Upper lobe of left lung (tissue), 4 donors: ENCODE measurements around the gene SCAMP3.

Experiments
- EP300 ChIP-seq, 4 donors: sonication (generic); formaldehyde crosslinking; IDR thresholded peaks; one replicate each; pipeline ENCODE4 v1.5.1; 2017; ENCODE audit warnings: antibody characterized with exemption in 4 of 4, control low read depth in 2 of 4
- POLR2A ChIP-seq, 4 donors: fragments of 450-650 bp; IDR thresholded peaks; one replicate each; pipeline ENCODE4 v1.5.1; 2016 to 2017; ENCODE audit warnings: antibody characterized with exemption in 4 of 4, mild to moderate bottlenecking in 2 of 4
- POLR2AphosphoS5 ChIP-seq, 2 donors: sonication (generic); formaldehyde crosslinking; IDR thresholded peaks; one replicate each; pipeline ENCODE4 v1.5.1; 2017; ENCODE audit warnings: antibody characterized with exemption in 2 of 2
- TF ChIP-seq, protein P1 (sequence below), 6 experiments: fragments of 450-650 bp in 4 of 6; fragments of 200-600 bp in 2 of 6; sonication (generic) in 2 of 6; IDR thresholded peaks; one replicate each; pipeline ENCODE4 v1.5.1; 2016 to 2019; ENCODE audit warnings: antibody characterized with exemption in 6 of 6

DNA sequence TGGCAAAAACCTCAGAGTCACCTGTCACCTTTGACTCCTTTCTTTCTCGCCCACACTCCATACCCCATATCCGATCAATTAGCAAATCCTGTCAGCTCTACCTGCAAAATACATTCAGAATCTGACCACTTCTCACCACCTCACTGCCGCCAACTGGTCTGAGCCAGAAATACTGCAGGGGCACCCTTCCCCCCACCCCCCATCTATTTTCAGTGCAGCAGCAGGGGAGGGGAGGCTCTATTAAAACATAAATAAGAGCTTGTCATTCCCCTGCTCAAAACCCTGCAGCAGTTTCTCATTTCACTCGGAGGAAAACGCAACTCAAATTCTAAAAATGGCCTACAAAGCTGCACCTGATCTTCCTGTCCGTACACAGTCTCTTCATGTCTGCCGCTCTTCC lies 35.2 kb upstream of the SCAMP3 start:
- TF ChIP-seq, protein P1, sequence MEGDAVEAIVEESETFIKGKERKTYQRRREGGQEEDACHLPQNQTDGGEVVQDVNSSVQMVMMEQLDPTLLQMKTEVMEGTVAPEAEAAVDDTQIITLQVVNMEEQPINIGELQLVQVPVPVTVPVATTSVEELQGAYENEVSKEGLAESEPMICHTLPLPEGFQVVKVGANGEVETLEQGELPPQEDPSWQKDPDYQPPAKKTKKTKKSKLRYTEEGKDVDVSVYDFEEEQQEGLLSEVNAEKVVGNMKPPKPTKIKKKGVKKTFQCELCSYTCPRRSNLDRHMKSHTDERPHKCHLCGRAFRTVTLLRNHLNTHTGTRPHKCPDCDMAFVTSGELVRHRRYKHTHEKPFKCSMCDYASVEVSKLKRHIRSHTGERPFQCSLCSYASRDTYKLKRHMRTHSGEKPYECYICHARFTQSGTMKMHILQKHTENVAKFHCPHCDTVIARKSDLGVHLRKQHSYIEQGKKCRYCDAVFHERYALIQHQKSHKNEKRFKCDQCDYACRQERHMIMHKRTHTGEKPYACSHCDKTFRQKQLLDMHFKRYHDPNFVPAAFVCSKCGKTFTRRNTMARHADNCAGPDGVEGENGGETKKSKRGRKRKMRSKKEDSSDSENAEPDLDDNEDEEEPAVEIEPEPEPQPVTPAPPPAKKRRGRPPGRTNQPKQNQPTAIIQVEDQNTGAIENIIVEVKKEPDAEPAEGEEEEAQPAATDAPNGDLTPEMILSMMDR (IDR thresholded peaks at IDR 0.05), result no peak
- TF ChIP-seq POLR2A (IDR thresholded peaks at IDR 0.05) (no peak), POLR2AphosphoS5 (IDR thresholded peaks at IDR 0.05) (no peak), EP300 (IDR thresholded peaks at IDR 0.05) (no peak)
